Heart right ventricle (tissue), 16 donors: ENCODE results near the gene ZFHX3. TPM values are rescaled to one million over a fixed set of nuclear protein-coding genes. Genes with fewer than 3 reads are reported as not detected.
A peak's percentile ranks its signal among the peaks of the same experiment; 100 is the strongest.
"Not testable (repeated sequence)": the region's sequence is repeated elsewhere in the genome, so short reads cannot be mapped to it uniquely, and the experiment has no call there.

Experiments
- ATAC-seq, 8 donors: fragments of 200-7000 bp; cut with Tn5 transposase; one replicate each; pipeline ENCODE4 v1.9.1; 2020; ENCODE audit warnings: mild to moderate bottlenecking in 8 of 8, moderate library complexity in 8 of 8, moderate number of reproducible peaks in 1 of 8
- DNase-seq, 2 donors: peaks; one replicate each; pipeline ENCODE4 v3.0.0-alpha.2; 2020
- H3K27ac ChIP-seq, 10 donors: fragments of 200-600 bp; sonication (generic) in 2 of 10; one replicate each; pipeline versions ENCODE4 v1.5.0 to v1.8.0; 2020 to 2022; ENCODE audit warnings: mild to moderate bottlenecking in 3 of 10
- H3K27me3 ChIP-seq, 7 donors: fragments of 200-600 bp; one replicate each; pipeline ENCODE4 v1.8.0; 2021 to 2022; ENCODE audit warnings: mild to moderate bottlenecking in 2 of 7
- H3K36me3 ChIP-seq, 9 donors: fragments of 200-600 bp; sonication (generic) in 1 of 9; one replicate each; pipeline versions ENCODE4 v1.5.0 to v1.8.0; 2020 to 2022; ENCODE audit warnings: mild to moderate bottlenecking in 2 of 9
- H3K4me1 ChIP-seq, 9 donors: fragments of 200-600 bp; sonication (generic) in 1 of 9; one replicate each; pipeline versions ENCODE4 v1.5.0 to v1.8.0; 2020 to 2022; ENCODE audit warnings: mild to moderate bottlenecking in 4 of 9
- H3K4me3 ChIP-seq, 10 donors: fragments of 200-600 bp; sonication (generic) in 2 of 10; one replicate each; pipeline versions ENCODE4 v1.5.0 to v1.8.0; 2020 to 2022; ENCODE audit warnings: mild to moderate bottlenecking in 7 of 10, moderate library complexity in 2 of 10
- H3K9me3 ChIP-seq, 11 donors: fragments of 200-600 bp in 10 of 11; sonication (generic) in 2 of 11; one replicate each; pipeline versions ENCODE4 v1.5.0 to v1.8.0; 2013 to 2022; ENCODE audit warnings: mild to moderate bottlenecking in 2 of 11, control low read depth in 1 of 11, moderate library complexity in 1 of 11
- CTCF ChIP-seq, 9 donors: fragments of 200-600 bp; sonication (generic) in 2 of 9; IDR thresholded peaks; one replicate each; pipeline versions ENCODE4 v1.5.0 to v1.8.0; 2021 to 2022; ENCODE audit warnings: antibody characterized with exemption in 9 of 9, mild to moderate bottlenecking in 5 of 9, moderate library complexity in 1 of 9
- WGBS, 2 donors: extraction: QIAGEN DNeasy Blood & Tissue Kit; methylation state at CpG; one replicate each; pipeline ENCODE4 v1.1.7; 2013; ENCODE audit warnings: inconsistent platforms in 1 of 2; 5-methylcytosine and 5-hydroxymethylcytosine counted together
- intact Hi-C, 10 donors: fragments of 100-400 bp; cut with DNase I; formaldehyde crosslinking; loops; one replicate each; pipeline versions ENCODE4 v1.11.1 to v1.14.2; 2022
- polyA plus RNA-seq, 2 donors: library from polyadenylated mRNA; stranded (reverse); fragments of 200-250 nt; gene quantifications; one replicate each; pipeline ENCODE4 v1.2.3, GENCODE V29; 2013
- total RNA-seq, 10 donors: library from RNA; stranded (reverse); fragmentation: NEBNext Ultra II Directional in 3 of 10; extraction: Animal tissue kit (Norgen Biotek cat#: 25700) in 3 of 10; gene quantifications; one replicate each; pipeline versions ENCODE4 v1.2.1 to v1.2.4, GENCODE V29; 2021 to 2023
- donor health status: Arrhythmogenic right ventricular cardiomyopathy.
- donor health status: ischemic (EF 13 %, LVEDD 7.1; RV severe dilation, severe dysfunction).
- donor health status: healthy with polysubstance abuse.
- donor health status: DM: no; HTN: yes; CAD: no.
- donor health status: DM: no; HTN: no; CAD: no.
- donor health status: ischemic (EF 25% LVEDD 6.9; RV normal size, moderate dysfunction).
- donor health status: ischemic (EF 25% LVEDD 5.7; RV mildly dilated, moderate dysfunction).
- donor health status: healthy.
- donor health status: DM: yes; HTN: yes; CAD: no.
- donor health status: Ischemic cardiomyopathy.
- donor health status: ischemic (EF 35%, LVEDD 5.7; RV mildly dilated, moderate dysfunction).
- donor health status: nonischemic (EF 11% LVEDD 7.7; RV severe dilation, severe dysfunction).
- donor health status: DM: yes; HTN: yes; CAD: no.
- donor health status: PGD.
- donor health status: ischemic (EF 29% LVEDD 5.4; RV normal size, mild dysfunction).
- donor health status: nonischemic (EF 23%, LVEDD 6.1; RV moderate dilation, normal function).

Gene ZFHX3
- total and polyA plus RNA-seq, 12 donors, result 1.6 to 15.2 (median 10.4) TPM

- DNase-seq, result no peak
- peaks cover 8 to 45% (median 22%) of the 10 kb centered on the region in 9 donors for H3K4me1 ChIP-seq
- no peaks in the 10 kb centered on the region for H3K36me3 ChIP-seq
- ATAC-seq, result peak in 6 of 8 donors; percentile 15 to 59 (median 30)
- no peaks in the 10 kb centered on the region for H3K27me3 ChIP-seq
- intact Hi-C loops, result no loop called here
- TF ChIP-seq CTCF (IDR thresholded peaks at IDR 0.05), result no peak
- H3K4me3 ChIP-seq, result no peak overlapping the region
- no peak overlapping the region for H3K27ac ChIP-seq
- 48 to 60% methylated on average over 12 of the region's 12 CpGs for WGBS, 2 donors
- no peaks in the 10 kb centered on the region for H3K9me3 ChIP-seq
These were observed 37.7 kb downstream of the ZFHX3 start for GRCh38 chr16:73010150-73010676.

- peaks cover 8 to 45% (median 22%) of the 10 kb centered on the region in 9 donors for H3K4me1 ChIP-seq
- WGBS, 2 donors, result 89 to 93% methylated on average over 11 of the region's 11 CpGs
- H3K27ac ChIP-seq, H3K36me3 ChIP-seq, H3K27me3 ChIP-seq, ATAC-seq, H3K4me3 ChIP-seq, H3K9me3 ChIP-seq, intact Hi-C loops, DNase-seq: not testable (repeated sequence)
These were observed 38.2 kb downstream of the ZFHX3 start for GRCh38 chr16:73009710-73010109.

GRCh38 chr16:73006026-73006425 lies 41.9 kb downstream of the ZFHX3 start:
- intact Hi-C loops, result no loop called here
- no peak overlapping the region for H3K4me3 ChIP-seq
- H3K27me3 ChIP-seq, result no peaks in the 10 kb centered on the region
- H3K36me3 ChIP-seq, result no peaks in the 10 kb centered on the region
- WGBS, 2 donors, result 95 to 100% methylated on average over 2 of the region's 2 CpGs
- H3K9me3 ChIP-seq, result peaks cover 0 to 9% (median 4%) of the 10 kb centered on the region in 11 donors
- DNase-seq (no peak), ATAC-seq (peak in 1 of 8 donors; percentile 25)
- H3K4me1 ChIP-seq, result peaks cover 8 to 42% (median 19%) of the 10 kb centered on the region in 9 donors
- no peak for TF ChIP-seq CTCF (IDR thresholded peaks at IDR 0.05)
- no peak overlapping the region for H3K27ac ChIP-seq

- no peak for ATAC-seq
- Histone ChIP-seq H3K4me1 (peaks cover 6 to 38% (median 16%) of the 10 kb centered on the region in 9 donors), H3K27ac (no peak overlapping the region), H3K4me3 (no peak overlapping the region), H3K27me3 (no peaks in the 10 kb centered on the region), H3K9me3 (peaks cover 0 to 12% (median 6%) of the 10 kb centered on the region in 11 donors), H3K36me3 (no peaks in the 10 kb centered on the region)
- no peak for DNase-seq
- TF ChIP-seq CTCF (IDR thresholded peaks at IDR 0.05), result no peak
- intact Hi-C loops, result no loop called here
- WGBS, 2 donors, result 85 to 90% methylated on average over 2 of the region's 2 CpGs
These were observed 45.1 kb downstream of the ZFHX3 start for GRCh38 chr16:73002866-73003265.

- no peaks in the 10 kb centered on the region for H3K27me3 ChIP-seq
- H3K9me3 ChIP-seq, result peaks cover 0 to 12% (median 6%) of the 10 kb centered on the region in 11 donors
- WGBS, 2 donors, result 90 to 93% methylated on average over 7 of the region's 7 CpGs
- intact Hi-C loops, result no loop called here
- no peak for TF ChIP-seq CTCF (IDR thresholded peaks at IDR 0.05)
- H3K4me3 ChIP-seq, result peak overlapping the region in 1 of 10 donors; percentile 15
- H3K36me3 ChIP-seq, result no peaks in the 10 kb centered on the region
- DNase-seq, result no peak
- peak overlapping the region in 9 of 10 donors; percentile 4 to 74 (median 57) for H3K27ac ChIP-seq
- peak in 2 of 8 donors; percentile 15 to 57 for ATAC-seq
- peaks cover 6 to 52% (median 16%) of the 10 kb centered on the region in 9 donors for H3K4me1 ChIP-seq
These were observed 46.9 kb downstream of the ZFHX3 start for GRCh38 chr16:73000907-73001521.
